ENCODE data around the gene LRRC56.

- TF ChIP-seq CTCF (IDR thresholded peaks at IDR 0.05; ENCODE audit: low read depth, low read length, missing input control) (no peak), REST (IDR thresholded peaks at IDR 0.05) (peak; percentile 42), MAX (IDR thresholded peaks at IDR 0.05) (no peak), YY1 (IDR thresholded peaks at IDR 0.05) (no peak), FOXA1 (IDR thresholded peaks at IDR 0.05) (no peak), JUND (IDR thresholded peaks at IDR 0.05) (no peak), GABPA (IDR thresholded peaks at IDR 0.05 in 1 of 2, conservative IDR thresholded peaks at IDR 0.05 in 1 of 2) (no peak)
Measured at GRCh38 chr11:575313-575995, 38.1 kb downstream of the LRRC56 start.

Measured in liver (tissue), 3 donors.